DND-41 (cell line): ENCODE data around the gene MOXD1.

ENCODE experiments used
- EZH2 ChIP-seq: IDR thresholded peaks from 3 replicates; pipeline ENCODE4 v1.6.1; 2012; ENCODE audit warnings: borderline replicate concordance, low read depth, mild to moderate bottlenecking, moderate library complexity, low read length, inconsistent platforms; ENCODE audit not compliant: severe bottlenecking
- TF ChIP-seq, protein P1 (sequence below): IDR thresholded peaks from 2 replicates; pipeline ENCODE4 v1.5.1; 2012; ENCODE audit warnings: borderline replicate concordance, low read length, moderate library complexity, mild to moderate bottlenecking; ENCODE audit not compliant: poor library complexity, severe bottlenecking; ENCODE audit errors: extremely low read depth

DNA sequence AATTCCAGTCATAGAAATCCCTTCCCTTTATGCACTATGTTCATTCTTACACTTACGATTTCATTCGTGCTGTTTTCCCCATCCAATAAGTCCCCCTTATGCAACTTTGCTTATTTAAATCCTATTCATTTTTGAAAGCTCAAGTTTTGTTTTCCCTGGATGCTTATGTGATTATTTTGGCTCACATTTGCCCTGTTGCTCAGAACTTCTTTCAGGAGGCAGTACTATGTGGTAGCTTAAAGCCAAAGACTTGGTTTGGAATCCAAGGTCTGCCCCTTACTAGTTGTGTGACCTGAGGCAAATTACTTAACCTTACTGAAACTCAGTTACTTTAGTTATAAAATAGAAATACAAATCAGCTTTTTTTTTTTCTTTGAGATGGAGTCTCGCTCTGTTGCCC, 59.6 kb downstream of the MOXD1 start:
- TF ChIP-seq, protein P1, sequence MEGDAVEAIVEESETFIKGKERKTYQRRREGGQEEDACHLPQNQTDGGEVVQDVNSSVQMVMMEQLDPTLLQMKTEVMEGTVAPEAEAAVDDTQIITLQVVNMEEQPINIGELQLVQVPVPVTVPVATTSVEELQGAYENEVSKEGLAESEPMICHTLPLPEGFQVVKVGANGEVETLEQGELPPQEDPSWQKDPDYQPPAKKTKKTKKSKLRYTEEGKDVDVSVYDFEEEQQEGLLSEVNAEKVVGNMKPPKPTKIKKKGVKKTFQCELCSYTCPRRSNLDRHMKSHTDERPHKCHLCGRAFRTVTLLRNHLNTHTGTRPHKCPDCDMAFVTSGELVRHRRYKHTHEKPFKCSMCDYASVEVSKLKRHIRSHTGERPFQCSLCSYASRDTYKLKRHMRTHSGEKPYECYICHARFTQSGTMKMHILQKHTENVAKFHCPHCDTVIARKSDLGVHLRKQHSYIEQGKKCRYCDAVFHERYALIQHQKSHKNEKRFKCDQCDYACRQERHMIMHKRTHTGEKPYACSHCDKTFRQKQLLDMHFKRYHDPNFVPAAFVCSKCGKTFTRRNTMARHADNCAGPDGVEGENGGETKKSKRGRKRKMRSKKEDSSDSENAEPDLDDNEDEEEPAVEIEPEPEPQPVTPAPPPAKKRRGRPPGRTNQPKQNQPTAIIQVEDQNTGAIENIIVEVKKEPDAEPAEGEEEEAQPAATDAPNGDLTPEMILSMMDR, result no peak
- TF ChIP-seq EZH2, result no peak
